Glomerular visceral epithelial cell (primary cell): ENCODE results near the gene TTC38.

Experiments
- DNase-seq: peaks from one replicate; pipeline ENCODE4 v3.0.0-alpha.2; 2016; ENCODE audit errors: extremely low spot score

TTC38 gene

DNA sequence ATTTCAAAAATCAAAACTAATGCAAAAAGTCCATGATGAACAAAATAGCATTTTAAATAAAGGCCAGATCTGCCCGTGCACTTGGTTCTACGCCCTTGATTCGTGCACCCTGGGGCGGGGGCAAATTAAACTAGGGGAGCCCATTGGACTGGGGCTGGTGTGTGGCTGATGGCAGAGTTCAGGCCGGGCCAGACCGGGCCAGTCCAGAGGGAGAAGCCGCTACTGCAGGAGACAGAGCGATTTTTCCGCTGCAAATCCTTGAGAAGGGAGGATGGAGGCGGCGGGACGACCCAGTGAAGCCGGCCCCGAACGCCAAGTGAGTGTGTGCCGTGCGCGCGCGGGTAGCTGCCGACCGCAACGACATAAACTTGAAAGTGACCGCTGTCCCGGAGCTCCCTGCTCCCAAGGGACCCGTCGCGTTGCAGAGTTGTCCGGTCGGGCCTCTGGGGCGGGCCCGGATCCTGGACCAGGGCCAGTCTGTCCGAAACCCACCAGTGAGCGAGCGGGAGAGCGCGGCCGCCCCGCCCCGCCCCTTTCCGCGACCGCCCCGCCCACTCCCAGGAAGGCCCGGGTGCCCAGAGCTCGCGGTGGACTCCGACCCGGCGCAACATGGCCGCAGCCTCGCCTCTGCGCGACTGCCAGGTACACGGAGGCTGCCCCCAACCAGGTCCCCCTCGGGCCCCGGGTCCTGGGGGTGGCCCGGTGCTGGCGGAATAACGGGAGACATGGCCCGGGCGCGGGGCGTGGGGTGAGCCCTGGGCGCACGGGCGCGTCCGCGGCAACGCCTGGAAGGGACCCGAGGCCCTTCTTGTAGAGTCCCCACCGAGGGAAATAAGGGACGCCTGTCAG, at the start of gene TTC38:
TSS of gene TTC38 (plus strand) at position 578 of the 849 bp plus-strand sequence. CDS start at position 610, 32 bp downstream.
- peak; percentile 85 for DNase-seq

DNA sequence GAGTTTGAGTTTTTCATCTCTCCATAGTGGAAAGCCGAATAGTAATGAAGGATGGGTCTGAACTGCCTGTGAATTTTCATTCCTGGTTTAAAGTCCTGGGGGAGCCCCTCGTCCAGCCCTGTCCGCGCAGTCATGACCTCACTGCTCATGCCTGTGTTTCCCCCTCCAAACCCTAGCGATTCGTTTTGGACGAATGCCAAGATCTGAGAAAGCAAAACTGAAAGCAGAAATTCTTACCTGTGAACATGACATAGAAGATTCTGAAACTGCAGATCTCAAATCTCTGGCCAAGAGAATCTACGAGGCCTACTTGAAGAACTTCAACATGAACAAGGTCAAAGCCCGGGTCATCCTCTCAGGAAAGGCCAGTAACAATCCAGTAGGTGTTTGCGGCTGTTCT, 48.2 kb upstream of the TTC38 start:
- no peak for DNase-seq

DNA sequence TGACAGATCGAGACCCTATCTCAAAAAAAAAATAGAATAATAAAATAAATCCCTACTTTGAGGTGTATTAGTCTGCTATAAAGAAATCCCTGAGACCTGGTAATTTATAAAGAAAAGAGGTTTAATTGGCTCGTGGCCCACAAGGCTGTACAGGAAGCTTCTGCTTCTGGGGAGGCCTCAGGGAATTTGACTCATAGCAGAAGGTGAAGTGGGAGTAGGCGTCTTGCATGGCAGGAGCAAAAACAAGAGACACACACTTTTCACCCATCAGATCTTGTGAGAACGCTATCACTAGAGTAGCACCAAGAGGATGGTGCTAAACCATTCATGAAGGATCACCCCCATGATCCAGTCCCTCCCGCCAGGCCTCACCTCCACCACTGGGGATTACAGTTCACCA, 46.9 kb upstream of the TTC38 start:
- DNase-seq = no peak

DNA sequence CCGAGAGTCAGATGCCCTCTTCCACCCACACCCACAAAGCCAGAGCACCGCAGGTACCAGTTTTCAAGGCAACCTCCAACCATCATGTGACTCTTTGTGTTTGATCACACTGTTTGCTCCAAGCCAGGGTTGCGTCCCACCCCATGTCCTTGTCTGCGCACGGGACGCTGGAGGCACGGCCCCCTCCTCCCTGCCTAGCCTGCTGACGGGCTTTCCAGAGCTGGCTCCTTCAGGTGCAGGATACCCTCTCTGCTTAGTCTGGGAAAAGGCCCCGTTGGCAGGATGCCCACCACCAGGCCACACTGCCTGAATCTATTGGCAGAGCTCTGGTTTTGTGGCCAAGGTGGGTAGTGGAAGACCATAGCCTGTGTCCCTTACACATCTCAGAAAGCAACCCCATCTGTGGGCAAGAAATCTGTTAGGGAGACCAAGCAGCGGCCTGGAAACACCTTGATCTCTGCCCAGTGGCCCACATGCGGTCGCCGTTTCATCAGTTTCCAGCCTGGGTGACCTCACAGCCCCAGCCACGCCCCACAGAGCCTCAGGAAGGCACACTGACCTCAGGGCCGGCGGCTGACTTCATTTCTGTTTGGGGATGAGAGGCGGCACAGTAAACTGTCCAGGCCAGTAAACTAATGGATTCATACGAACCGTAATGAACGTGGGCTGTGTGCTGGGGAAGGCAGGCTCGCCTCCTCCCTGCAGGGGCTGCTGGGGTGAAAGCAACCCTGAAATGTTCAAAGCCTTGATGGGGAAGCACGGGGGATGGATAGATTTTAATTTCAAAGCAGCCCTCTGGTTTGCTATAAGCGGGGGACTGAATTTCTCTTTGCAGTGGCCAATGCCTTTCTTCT, 43.5 kb upstream of the TTC38 start:
- DNase-seq = no peak

DNA sequence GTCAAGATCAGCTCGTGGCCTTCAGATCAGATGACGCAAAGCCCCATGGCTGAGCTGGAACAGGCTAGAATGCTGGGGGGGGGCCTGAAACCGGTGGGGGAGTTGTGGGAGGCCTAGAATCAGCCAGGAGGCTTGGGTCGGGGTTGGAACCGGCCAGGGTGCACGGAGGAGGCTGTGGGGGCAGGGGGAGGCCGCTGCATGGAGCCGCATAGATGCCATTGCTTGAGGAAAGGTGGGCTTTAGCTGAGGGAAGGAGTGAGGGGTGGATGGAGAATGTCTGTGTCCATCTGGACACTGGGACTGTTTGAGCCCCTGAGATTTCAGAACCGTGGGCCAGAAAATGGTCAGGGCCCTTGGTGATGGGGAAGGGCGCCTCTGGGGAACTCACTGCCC, 42.9 kb upstream of the TTC38 start:
- DNase-seq = no peak

DNA sequence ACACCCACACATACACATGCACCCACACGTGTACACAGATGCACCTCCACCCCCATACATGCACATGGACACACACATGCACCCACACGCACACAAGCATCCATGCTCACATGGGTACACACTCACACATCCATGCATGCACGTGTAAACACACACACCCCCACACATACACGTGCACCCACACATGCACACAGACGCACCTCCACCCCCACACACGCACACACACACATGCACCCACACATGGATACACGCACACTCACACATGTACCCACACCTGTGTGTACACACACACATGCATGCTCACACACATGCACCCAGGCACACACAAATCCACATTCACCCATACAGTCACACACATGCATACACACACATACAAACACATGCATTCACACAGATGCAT, 42.2 kb upstream of the TTC38 start:
- no peak for DNase-seq

DNA sequence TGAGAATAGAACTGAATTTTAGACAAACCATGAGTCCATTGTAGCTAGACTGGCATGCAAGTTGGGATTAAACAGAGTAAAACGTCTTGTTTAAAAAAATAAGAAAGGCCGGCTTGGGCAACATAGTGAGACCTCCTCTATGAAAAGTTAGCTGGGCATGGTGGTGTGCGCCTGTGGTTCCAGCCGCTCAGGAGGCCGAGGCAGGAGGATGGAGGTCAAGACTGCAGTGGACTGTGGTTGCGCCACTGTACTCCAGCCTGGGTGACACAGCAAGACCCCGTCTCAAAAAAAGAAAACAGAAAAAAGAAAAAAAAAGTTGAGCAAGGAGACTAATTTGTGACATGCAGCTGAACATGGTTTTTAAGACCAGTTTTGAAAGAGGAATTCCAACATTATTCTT, 41.2 kb upstream of the TTC38 start:
- no peak for DNase-seq

DNA sequence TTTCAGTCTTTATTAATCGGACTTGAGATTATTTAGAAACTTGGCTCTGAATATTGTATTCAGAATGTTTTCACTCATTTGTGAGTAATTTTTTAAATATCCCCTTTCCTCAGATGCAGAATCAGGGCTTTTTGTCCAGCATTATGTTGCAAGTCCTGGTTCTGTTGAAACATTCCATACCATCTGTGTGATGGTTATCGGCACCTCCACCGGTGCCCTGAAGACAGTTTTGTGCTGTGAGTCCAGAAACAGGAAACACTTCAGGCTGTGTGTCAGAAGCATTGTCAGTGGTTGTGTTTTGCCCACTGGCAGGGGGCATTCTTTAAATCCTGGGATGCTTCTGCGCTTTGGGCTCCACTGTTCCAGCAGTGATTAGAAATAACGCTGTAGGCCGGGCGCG, 38.1 kb upstream of the TTC38 start:
- DNase-seq = no peak

DNA sequence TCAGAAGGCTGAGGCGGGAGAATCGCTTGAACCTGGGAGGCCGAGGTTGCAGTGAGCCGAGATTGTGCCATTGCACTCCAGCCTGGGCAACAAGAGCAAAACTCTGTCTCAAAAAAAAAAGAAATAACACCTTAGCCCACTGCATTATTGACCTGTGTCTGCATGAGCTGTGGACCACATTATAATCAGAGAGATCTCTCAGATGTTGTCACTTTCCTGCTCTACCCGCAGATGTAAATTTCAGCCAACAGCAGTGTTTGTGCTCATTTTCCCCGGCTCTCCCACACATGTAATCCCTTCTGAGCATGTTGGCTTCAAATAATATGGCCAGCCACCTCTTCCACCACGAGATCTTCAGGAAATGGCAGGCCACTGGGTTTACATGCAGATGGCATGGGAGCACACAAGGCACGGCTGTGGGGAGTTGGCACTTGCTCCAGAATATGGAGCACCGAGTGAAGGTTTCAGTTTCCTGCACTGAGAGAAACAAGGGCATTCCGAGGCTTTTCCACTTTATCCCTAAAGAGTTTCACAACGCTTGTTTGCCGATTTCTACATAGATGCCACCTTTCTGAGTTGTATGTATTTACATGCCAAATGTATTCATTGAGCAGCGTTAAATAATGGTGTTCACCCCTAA, 37.4 kb upstream of the TTC38 start:
- no peak for DNase-seq

DNA sequence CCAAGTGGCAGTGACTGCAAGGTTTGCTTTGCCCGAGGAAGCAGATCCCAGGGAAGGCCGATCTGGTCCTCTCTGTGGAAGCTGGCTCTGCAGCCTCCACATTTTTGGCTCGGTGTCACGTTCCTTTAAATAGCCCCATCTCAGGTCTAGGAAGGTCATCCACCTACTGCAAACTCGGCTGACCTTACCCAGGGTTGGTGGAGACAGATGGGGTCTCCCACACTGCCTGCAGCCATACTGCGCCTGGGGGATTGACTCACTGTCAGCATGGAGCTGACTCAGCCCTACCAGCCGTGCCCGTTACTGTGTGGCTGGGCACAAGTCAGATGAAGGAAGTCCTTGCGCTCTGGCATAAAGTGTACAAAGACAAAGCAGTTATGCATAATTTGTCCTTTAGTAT, 34.6 kb upstream of the TTC38 start:
- DNase-seq = peak; percentile 13

DNA sequence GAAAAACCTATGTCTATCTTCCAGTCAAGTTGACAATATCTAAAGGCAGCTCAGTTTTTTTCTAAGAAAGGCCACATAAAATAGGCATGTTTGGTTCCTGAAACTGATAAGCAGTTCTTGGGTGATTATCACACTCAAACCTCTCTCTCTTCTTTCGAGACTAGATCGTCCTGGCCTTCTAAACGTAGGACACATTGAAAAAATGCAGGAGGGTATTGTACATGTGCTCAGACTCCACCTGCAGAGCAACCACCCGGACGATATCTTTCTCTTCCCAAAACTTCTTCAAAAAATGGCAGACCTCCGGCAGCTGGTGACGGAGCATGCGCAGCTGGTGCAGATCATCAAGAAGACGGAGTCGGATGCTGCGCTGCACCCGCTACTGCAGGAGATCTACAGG, 32.8 kb upstream of the TTC38 start:
- no peak for DNase-seq

DNA sequence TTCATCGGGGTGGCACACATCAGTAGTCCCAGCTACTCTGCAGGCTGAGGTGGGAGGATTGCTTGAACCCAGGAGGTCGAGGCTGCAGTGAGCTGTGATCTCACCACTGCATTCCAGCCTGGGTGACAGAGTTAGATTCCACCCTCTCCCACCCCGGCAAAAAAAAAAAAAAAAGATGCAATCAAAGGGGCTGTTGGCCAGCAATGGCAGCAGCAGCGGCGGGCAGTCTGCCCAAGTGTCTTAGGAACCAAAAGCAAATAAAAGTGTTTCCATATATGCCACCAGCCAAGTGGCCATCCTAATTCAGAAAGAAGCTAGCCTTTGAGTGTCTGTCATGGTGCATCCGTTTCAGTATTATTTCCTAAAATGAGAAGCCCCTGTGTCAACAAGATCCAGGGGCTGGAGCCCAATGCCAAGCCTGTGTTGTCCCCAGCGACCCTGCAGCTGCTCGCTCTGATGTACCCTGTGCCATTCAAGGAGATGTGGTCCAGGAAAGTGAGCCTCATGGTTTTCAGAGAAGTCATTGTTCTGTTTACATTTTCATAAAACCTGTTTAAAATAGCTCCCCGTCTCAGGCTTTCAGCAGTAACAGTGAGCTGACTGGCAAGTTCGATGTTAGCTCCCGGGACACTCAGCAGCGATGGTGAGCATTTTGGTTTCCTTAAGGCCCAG, 30.2 kb upstream of the TTC38 start:
- DNase-seq = no peak

DNA sequence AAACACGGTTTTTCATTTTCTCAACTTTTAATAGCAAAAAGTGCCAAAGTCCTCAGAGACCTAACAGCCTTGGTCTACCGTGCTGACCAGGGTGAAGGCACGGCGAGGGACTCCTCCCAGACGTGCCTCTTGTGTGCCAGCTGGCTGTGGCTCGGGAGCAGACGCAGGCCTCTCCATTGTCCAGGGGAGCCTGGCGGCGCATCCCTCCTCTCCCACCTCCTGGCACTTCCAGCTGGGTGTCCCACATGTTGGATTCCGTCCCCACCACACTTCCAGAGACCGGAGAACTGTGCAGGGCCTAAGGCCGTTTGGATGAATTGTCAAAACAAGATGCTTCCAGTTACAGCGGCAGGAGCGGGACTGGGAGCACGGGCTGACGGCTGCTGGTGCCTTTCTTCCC, 29.3 kb upstream of the TTC38 start:
- no peak for DNase-seq

DNA sequence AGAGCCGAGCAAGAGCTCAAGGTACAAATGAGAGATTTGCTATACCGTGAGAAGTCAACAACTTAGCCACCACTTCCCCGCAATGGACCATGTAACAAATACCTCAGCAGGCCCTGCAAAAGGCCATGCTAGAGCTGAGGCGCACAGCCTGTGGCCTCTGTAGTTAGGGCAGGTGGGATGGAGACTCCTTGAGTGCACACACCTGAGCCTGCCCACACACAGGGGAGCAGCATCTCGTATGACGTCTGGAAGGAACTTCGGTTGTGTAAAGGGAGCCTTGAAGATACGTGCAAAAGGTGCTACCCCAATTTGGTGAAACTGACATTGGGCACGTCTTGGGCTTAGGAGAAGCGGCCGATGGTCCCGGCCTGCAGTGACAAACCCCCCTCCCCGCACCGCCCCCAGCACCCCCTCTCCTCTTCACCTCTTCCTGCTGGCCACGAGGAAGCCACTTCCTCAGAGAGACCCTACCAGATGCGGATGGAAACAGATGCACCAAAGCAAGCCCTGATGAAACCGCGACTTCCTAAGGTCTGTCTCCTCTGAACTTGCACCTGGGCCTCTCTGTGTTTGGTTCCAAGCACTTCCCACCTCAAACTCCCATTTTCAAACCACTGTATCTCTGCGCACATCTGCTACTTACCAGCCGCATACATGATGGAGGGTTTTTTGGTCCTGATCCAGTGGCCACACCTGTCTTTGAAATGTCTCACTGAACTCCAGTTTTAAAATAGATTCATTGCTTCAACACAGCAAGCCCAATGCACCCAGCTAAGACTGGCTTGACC, 28.4 kb upstream of the TTC38 start:
- DNase-seq = no peak

DNA sequence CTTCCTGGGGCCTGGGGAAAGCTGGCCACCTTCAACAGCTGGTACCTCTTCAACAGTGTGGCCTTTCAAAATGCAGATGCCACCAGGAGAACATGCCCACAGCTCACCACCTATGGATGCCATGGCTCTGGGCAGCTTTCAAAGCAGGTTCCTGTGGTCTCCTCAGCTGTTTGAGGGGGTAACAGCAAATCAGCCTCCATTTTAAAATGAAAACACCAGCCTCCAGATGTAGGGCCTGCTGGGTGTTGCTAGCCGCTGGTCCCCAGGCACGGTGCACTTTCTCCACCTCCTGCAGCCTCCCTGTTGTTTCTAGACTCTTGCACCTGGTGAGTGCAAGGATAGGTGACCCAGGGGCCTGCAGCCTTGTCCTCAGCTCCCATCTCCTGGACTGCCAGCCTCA, 27.7 kb upstream of the TTC38 start:
- no peak for DNase-seq

DNA sequence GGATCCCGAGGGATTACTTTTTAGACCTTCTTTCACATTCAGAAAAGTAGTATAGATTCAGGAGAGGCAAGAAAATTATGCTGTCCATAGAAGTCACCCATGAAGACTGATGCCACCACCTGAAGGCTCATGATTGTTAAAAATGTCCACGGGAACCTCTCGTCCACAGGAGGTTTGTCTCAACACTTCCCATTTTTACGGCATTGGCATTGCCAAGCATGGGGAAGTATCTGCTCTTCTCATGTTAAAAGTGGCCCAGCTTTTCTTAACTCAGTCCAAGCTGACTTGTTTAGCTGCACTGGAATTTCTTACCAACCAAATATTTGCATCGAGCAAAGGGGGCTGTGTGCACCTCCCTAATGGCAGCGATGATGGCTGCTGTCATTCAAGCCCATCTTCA, 27.3 kb upstream of the TTC38 start:
- DNase-seq = no peak

DNA sequence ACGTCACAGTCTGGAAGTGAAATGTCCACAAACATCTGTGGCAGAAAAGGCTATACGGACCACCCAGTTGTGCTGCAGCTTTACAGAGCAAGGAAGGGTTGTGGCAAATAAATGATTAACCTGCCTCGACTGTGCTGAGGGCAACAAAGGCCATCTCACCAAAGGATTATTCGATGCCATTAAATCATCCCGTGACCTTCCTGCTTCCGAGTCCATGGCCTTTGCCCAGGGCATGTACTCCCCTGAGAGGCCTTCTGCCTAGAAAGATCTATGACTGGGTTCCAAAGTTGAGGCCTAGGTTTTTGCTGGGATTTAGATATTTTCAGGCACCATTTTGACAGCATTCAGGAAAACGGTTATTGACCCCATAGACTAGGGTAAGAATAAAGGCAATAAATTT, 26.9 kb upstream of the TTC38 start:
- DNase-seq = no peak

DNA sequence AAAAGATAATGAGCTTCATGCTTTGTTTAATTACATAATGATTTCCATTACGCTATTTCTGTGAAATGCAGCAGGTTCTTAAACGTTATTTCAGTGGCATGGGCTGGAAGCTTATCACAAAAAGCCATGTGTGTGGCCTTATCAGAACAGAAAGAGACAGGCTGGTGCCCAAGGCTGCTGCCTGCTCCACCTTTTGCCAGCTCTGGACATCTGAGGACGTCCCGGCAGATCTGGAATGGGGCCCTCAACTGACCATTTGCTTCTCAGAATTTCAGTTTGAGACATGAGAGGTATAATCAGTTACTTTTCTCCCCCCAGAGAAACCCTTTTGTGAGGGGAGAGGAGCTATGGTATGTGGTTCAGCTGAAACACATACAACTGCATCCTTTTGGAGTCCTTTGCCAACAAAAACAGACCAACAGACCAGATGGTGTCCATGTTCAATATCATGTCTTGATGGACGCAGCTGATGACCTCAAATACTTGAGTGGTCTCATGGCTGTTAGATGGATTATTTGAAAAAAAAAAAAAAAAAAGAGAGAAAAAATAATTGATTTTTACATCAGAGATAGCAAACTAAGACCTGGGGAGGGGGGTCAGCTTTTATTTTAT, 26.3 kb upstream of the TTC38 start:
- DNase-seq = no peak

DNA sequence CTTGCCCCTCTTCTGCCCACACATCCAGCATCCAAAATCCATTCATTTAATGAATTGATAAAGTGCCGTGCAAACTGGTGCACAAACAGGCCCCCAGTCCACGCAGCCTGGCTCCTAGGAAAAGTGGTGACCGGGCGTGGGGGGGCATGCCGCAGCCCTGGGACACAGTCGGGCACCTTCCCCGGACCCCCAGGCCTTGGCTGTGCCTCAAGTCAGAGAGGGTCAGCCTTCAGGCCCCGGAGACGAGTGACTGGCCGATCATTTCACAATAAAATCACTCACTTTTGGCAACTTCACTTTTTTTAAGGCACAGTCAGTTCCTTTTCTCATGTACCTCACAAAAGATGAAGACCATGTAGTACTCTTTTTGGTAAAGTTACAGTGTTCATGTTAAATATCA, 25.7 kb upstream of the TTC38 start:
- DNase-seq = no peak

DNA sequence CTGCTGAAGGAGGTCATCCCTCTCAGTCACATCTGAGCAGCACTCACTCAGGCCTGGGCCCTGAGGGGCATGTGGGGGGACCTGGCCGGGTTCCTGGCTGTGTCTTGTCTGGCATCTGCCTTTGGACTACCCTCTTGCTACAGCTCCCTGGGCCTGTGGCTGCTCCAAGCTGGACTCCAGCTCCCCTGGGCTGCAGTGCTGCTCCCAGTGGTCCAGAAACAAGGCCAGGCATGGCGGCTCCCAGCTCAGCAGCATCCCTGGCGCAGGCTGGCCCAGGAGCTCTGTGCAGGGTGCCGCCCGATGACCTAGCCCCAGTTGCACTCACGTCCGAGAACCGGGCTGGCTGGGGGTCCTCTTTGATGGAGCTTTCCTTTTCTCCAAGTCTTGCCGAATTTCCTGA, 23.0 kb upstream of the TTC38 start:
- no peak for DNase-seq

DNA sequence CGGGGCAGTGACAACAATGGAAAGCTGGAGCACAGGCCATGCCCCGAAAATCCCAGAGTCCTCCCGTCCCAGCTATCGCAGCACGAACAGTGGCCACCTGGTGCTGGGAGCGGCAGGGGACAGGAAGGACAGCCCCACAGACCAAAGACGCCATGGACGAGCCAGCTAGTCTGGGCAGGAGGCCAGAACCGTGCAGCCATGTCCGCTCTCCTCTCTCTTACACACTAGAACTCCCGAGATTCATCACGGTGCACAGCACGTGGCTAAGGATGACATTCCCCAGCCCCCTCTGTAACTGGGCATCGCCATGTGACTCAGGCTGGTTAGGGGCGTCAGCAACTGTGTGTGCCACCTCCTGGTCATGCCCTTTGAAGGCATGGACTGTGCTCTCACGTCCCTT, 22.3 kb upstream of the TTC38 start:
- DNase-seq = no peak
